ENCODE results near the gene MORN3. TPM values are rescaled to one million over a fixed set of nuclear protein-coding genes. Genes with fewer than 3 reads are reported as not detected.

The MORN3 gene
- polyA plus RNA-seq, 2 of the 4 experiments (the other 2 are of a cell fraction) = 0.17 to 0.47 TPM

DNA sequence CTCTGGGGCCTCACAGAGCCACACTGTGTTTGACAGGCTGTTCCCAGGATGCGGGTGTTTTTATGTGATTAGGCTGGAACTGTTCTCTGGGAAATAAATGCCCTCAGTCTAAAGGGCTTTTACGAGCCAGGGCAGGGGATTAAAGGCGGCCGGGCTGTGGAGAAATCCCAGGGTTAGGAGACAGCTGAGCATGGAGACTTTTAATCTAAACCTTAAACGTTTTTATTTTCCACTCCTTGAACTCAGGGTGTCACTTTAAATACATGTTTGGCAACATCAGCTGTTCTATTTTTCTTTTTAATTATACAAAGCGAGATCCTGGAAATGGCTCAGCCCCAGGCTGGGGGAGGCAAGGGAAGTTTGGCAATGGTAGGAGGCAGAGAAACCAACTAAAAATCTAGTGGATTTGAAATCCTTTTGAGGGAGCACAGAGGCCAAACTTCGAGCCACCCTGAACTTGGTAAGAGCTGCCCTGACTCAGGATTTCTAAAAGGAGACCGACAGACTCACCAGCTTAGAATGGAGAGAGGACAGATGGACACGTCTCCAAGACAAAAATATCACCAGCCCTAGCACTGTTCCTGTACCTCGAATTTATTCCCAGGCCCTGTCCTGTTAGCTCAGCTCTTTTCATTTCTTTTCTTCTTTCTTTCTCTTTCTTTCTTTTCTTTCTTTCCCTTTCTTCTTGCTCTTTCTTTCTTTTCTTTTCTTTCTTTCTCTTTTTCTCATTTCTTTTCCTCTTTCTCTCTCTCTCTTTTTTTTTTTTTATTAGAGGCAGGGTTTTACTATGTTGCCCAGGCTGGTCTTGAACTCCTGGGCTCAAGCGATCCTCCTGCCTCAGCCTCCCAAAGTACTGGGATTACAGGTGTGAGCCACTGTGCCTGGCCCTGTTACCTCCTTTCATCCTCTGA is 59.0 kb downstream of the MORN3 start:
- Histone ChIP-seq H3K4me2 (no peak overlapping the region), H3K9me3 (no peaks in the 10 kb centered on the region), H3K4me3 (no peak overlapping the region), H3K27ac (0 out of 6 replicates have a peak overlapping the region, but pooled peaks of 1 of the 2 experiments have one; percentile 23), H3K4me1 (no peaks in the 10 kb centered on the region)
- ChIA-PET POLR2A (interaction anchor here (0.5 to 0.6 kb wide), 2 partner anchors 21 to 178 kb away, joined by 4 to 6 read pairs; no protein-coding TSS in a partner anchor), CTCF (interaction anchor here (0.7 to 6.7 kb wide), 6 partner anchors 15 to 547 kb away, joined by 3 to 65 read pairs (median 4); partner anchors contain the start of gene ORAI1)
- ATAC-seq = peak; percentile 13 to 55; a peak in 2 of 6 replicates
- WGBS (ENCODE audit: missing lambda C conversion rate) = 62% methylated on average over 11 of the region's 11 CpGs
- FAIRE-seq = no peak
- DNase-seq (ENCODE audit: low read depth in 1 of 2, low spot score in 1 of 2) = no peak
- TF ChIP-seq, protein P1, sequence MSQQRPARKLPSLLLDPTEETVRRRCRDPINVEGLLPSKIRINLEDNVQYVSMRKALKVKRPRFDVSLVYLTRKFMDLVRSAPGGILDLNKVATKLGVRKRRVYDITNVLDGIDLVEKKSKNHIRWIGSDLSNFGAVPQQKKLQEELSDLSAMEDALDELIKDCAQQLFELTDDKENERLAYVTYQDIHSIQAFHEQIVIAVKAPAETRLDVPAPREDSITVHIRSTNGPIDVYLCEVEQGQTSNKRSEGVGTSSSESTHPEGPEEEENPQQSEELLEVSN (IDR thresholded peaks at IDR 0.05; ENCODE audit: borderline replicate concordance, low read depth) = no peak
- TF ChIP-seq RCOR1 (IDR thresholded peaks at IDR 0.05; ENCODE audit: low read depth, low read length) (no peak), RNF2 (IDR thresholded peaks at IDR 0.05; ENCODE audit: borderline replicate concordance, low read depth) (no peak), CEBPB (IDR thresholded peaks at IDR 0.05) (no peak), CBX2 (IDR thresholded peaks at IDR 0.05; ENCODE audit: borderline replicate concordance, low read depth) (no peak), TP53 (CRISPR knock-in tag; IDR thresholded peaks at IDR 0.05) (no peak), FOSB (CRISPR knock-in tag; IDR thresholded peaks at IDR 0.05) (no peak)
- TF ChIP-seq, protein P2, sequence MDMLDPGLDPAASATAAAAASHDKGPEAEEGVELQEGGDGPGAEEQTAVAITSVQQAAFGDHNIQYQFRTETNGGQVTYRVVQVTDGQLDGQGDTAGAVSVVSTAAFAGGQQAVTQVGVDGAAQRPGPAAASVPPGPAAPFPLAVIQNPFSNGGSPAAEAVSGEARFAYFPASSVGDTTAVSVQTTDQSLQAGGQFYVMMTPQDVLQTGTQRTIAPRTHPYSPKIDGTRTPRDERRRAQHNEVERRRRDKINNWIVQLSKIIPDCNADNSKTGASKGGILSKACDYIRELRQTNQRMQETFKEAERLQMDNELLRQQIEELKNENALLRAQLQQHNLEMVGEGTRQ (IDR thresholded peaks at IDR 0.05) = no peak

DNA sequence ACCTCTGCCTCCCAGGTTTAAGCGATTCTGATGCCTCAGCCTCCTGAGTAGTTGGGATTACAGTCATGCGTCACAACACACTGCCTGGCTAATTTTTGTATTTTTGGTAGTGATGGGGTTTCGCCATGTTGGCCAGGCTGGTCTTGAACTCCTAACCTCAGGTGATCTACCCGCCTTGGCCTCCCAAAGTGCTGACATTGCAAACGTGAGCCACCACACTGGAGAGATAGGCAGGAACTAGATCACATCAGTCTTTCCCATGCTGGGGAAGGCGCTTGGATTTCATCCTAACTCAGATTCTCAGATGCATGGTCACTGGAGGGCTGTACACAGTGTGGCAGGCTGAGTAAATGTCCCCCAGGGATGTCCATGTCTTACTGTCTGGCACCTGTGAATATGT is 61.2 kb downstream of the MORN3 start:
- CTCF ChIA-PET = interaction anchor here (1.2 kb wide), 1 partner anchor 60 kb away, joined by 5 read pairs; no protein-coding TSS in a partner anchor
- ATAC-seq = no peak
- 72% methylated on average over 6 of the region's 6 CpGs for WGBS (ENCODE audit: missing lambda C conversion rate)
- H3K4me1 ChIP-seq = no peaks in the 10 kb centered on the region
- no peak overlapping the region for H3K27ac ChIP-seq
- H3K9me3 ChIP-seq = no peaks in the 10 kb centered on the region
- no peak overlapping the region for H3K4me2 ChIP-seq
- no peak overlapping the region for H3K4me3 ChIP-seq
- no peak for FAIRE-seq
- POLR2A ChIA-PET = no interaction called here
- DNase-seq (ENCODE audit: low read depth in 1 of 2, low spot score in 1 of 2) = no peak
- TF ChIP-seq ESRRA (IDR thresholded peaks at IDR 0.05; ENCODE audit: borderline replicate concordance, low read length) (no peak), MAFK (IDR thresholded peaks at IDR 0.05; ENCODE audit: partially characterized antibody) (peak; percentile 91)

DNA sequence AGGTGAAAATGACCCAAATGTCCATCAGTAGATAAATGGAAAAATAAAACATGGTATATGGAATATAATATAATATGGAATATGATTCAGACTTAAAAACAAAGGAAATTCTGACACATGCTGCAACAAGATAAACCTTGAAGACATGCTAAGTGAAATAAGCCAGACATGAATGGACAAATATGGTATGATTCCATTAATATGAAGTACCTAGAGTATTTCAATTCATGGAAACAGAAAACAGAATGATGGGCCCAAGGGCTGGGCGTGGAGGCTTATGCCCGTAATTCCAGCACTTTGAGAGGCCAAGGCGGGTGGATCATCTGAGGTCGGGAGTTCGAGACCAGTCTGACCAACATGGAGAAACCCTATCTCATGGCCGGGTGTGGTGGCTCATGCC is 65.9 kb downstream of the MORN3 start:
- POLR2A ChIA-PET = no interaction called here
- CTCF ChIA-PET = no interaction called here
- DNase-seq (ENCODE audit: low read depth in 1 of 2, low spot score in 1 of 2) = no peak
- Histone ChIP-seq H3K9me3 (no peaks in the 10 kb centered on the region), H3K4me2 (no peak overlapping the region), H3K4me3 (no peak overlapping the region), H3K27ac (no peak overlapping the region), H3K4me1 (peaks cover 6% of the 10 kb centered on the region; the same call in 2 of the 3 replicates)
- WGBS (ENCODE audit: missing lambda C conversion rate) = 88% methylated on average over 6 of the region's 6 CpGs
- ATAC-seq = no peak
- no peak for FAIRE-seq
- TF ChIP-seq CHD4 (IDR thresholded peaks at IDR 0.05; ENCODE audit: borderline replicate concordance) (no peak), NFE2L2 (conservative IDR thresholded peaks at IDR 0.05; ENCODE audit: low read length) (no peak), TFCP2L1 (CRISPR knock-in tag; IDR thresholded peaks at IDR 0.05) (no peak), HDAC2 (IDR thresholded peaks at IDR 0.05) (no peak), CBX8 (IDR thresholded peaks at IDR 0.05) (no peak), HOXB13 (CRISPR knock-in tag; IDR thresholded peaks at IDR 0.05; ENCODE audit: low read depth) (no peak), KDM5A (IDR thresholded peaks at IDR 0.05) (no peak), SREBF2 (IDR thresholded peaks at IDR 0.05) (no peak), EHMT2 (IDR thresholded peaks at IDR 0.05; ENCODE audit: low read depth) (no peak), MAFK (IDR thresholded peaks at IDR 0.05; ENCODE audit: partially characterized antibody) (no peak), ESRRA (IDR thresholded peaks at IDR 0.05; ENCODE audit: borderline replicate concordance, low read length) (no peak), RARB (CRISPR knock-in tag; IDR thresholded peaks at IDR 0.05) (no peak), POLR2AphosphoS2 (conservative IDR thresholded peaks at IDR 0.05; ENCODE audit: low read length) (no peak)
- TF ChIP-seq, protein P3, sequence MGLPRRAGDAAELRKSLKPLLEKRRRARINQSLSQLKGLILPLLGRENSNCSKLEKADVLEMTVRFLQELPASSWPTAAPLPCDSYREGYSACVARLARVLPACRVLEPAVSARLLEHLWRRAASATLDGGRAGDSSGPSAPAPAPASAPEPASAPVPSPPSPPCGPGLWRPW (IDR thresholded peaks at IDR 0.05) = no peak
- TF ChIP-seq, protein P4, sequence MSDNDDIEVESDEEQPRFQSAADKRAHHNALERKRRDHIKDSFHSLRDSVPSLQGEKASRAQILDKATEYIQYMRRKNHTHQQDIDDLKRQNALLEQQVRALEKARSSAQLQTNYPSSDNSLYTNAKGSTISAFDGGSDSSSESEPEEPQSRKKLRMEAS (IDR thresholded peaks at IDR 0.05) = no peak
- TF ChIP-seq, protein P2 (IDR thresholded peaks at IDR 0.05) = no peak
- TF ChIP-seq, protein P5, sequence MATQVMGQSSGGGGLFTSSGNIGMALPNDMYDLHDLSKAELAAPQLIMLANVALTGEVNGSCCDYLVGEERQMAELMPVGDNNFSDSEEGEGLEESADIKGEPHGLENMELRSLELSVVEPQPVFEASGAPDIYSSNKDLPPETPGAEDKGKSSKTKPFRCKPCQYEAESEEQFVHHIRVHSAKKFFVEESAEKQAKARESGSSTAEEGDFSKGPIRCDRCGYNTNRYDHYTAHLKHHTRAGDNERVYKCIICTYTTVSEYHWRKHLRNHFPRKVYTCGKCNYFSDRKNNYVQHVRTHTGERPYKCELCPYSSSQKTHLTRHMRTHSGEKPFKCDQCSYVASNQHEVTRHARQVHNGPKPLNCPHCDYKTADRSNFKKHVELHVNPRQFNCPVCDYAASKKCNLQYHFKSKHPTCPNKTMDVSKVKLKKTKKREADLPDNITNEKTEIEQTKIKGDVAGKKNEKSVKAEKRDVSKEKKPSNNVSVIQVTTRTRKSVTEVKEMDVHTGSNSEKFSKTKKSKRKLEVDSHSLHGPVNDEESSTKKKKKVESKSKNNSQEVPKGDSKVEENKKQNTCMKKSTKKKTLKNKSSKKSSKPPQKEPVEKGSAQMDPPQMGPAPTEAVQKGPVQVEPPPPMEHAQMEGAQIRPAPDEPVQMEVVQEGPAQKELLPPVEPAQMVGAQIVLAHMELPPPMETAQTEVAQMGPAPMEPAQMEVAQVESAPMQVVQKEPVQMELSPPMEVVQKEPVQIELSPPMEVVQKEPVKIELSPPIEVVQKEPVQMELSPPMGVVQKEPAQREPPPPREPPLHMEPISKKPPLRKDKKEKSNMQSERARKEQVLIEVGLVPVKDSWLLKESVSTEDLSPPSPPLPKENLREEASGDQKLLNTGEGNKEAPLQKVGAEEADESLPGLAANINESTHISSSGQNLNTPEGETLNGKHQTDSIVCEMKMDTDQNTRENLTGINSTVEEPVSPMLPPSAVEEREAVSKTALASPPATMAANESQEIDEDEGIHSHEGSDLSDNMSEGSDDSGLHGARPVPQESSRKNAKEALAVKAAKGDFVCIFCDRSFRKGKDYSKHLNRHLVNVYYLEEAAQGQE (IDR thresholded peaks at IDR 0.05) = no peak
